ENCODE results near the gene HMMR.

DNA sequence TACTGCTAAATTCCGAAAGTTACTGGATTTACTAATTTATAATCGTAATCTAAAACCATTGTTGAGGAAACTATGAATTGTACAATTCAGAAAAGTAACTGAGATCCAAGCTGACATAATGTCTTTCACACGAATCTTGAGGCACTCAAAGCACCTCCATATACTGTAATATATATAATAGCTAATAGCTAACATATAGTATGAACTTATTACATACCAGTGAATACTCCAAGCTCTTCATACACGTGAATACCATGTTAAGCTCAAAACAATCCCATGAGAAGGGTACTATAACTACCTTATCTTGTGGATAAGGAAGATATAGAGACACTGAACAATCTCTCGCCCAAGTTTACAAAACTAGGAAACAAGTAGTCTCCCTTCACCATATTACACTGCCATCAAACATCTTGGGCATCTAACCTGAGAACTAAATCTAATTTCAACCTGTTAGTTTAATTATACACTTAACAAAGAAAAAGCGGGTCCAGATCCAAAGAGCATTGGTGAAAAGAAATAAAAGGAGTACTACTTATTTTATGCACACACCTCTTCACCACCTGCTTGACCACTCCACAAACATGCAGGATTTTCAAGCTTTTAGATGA lies 1.6 kb upstream of the HMMR start:
- TF ChIP-seq, protein P1, sequence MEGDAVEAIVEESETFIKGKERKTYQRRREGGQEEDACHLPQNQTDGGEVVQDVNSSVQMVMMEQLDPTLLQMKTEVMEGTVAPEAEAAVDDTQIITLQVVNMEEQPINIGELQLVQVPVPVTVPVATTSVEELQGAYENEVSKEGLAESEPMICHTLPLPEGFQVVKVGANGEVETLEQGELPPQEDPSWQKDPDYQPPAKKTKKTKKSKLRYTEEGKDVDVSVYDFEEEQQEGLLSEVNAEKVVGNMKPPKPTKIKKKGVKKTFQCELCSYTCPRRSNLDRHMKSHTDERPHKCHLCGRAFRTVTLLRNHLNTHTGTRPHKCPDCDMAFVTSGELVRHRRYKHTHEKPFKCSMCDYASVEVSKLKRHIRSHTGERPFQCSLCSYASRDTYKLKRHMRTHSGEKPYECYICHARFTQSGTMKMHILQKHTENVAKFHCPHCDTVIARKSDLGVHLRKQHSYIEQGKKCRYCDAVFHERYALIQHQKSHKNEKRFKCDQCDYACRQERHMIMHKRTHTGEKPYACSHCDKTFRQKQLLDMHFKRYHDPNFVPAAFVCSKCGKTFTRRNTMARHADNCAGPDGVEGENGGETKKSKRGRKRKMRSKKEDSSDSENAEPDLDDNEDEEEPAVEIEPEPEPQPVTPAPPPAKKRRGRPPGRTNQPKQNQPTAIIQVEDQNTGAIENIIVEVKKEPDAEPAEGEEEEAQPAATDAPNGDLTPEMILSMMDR (optimal IDR thresholded peaks at IDR 0.05 in 1 of 3, IDR thresholded peaks at IDR 0.05 in 1 of 3, conservative IDR thresholded peaks at IDR 0.05 in 1 of 3; ENCODE audit: extremely low read depth in 1 of 3, insufficient read depth in 2 of 3, low read length in 3 of 3), result no peak
- TF ChIP-seq EZH2 (IDR thresholded peaks at IDR 0.05; ENCODE audit: low read length), result no peak
